GM18526 (cell line): ENCODE measurements around the gene FAM217A.

Experiments used
- POLR2A ChIP-seq: IDR thresholded peaks from 3 replicates; pipeline ENCODE4 v1.6.1; 2011; ENCODE audit not compliant: insufficient read length; ENCODE audit errors: extremely low read depth

Gene FAM217A

DNA sequence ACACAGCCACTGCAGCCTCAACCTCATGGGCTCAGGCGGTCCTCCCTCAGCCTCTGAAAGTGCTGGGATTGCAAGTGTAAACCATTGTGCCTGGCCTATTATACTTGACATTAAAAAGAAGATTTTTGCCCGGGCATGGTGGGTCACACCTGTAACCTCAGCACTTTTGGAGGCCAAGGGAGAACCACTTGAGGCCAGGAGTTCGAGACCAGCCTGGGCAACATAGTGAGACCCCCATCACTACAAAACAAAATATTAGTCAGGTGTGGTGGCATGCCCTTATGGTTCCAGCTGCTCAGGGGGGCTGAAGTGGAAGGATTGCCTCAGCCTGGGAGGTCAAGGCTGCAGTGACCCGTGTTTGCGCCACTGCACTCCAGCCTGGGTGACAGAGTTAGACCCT is 42.4 kb downstream of the FAM217A start:
- no peak for TF ChIP-seq POLR2A

GRCh38 chr6:4032475-4032874 is 46.5 kb downstream of the FAM217A start:
- no peak for TF ChIP-seq POLR2A

DNA sequence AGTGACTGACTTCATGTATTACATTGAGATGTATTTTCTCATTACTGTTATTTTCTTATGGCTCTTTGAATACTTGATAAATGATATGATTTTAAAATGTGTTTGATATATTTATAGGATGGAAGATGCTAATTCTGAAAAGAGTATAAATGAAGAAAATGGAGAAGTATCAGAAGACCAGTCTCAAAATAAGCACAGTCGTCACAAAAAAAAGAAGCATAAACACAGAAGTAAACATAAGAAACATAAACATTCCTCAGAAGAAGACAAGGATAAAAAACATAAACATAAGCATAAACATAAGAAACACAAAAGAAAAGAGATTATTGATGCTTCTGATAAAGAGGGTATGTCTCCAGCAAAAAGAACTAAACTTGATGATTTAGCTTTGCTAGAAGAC is 47.5 kb downstream of the FAM217A start:
- no peak for TF ChIP-seq POLR2A

DNA sequence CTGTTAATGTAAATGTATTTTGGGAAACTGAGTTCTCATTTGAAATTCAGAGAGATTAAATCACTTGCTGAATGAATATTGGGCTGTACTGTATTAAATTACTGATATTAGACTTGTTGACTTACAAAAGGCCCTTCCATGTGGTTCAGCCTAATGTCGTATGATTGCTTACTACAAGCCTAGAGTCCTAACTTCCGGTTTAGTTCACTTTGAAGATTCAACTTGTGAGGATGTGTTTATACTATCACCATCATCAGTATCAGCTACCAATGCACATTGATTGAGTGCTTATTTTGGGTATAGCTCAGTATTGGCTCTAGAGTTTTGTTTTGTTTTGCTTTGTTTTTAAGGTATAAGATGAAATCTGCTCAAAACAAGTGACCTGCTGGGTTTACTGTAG is 48.3 kb downstream of the FAM217A start:
- no peak for TF ChIP-seq POLR2A

- TF ChIP-seq POLR2A = no peak
Measured at GRCh38 chr6:4029687-4030086, 49.2 kb downstream of the FAM217A start.

GRCh38 chr6:4028051-4028450 is 50.9 kb downstream of the FAM217A start:
- no peak for TF ChIP-seq POLR2A

DNA sequence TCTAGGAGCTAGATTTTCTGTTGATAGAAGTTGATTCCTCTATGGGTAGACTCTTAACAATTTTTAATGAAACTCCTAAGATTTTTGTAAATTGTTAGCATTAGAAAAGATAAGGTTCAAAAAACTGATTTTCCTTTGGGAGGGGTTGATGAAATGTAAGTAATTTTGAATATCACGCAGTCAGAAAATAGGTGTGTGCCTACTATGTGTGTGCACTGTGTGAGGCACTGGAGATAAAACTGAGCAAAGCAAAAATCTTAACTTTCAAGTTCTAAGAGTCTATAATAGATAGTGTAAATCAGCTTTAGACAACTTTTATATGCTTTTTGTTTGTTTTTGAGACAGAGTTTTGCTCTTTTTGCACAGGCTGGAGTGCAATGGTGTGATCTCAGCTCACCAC is 53.3 kb downstream of the FAM217A start:
- TF ChIP-seq POLR2A = no peak

GRCh38 chr6:4023240-4023639 is 55.7 kb downstream of the FAM217A start:
- no peak for TF ChIP-seq POLR2A

- no peak for TF ChIP-seq POLR2A
Measured at GRCh38 chr6:4021854-4022695, 56.9 kb downstream of the FAM217A start.

GRCh38 chr6:4021133-4021853 is 57.6 kb downstream of the FAM217A start:
- TF ChIP-seq POLR2A = peak; percentile 70

DNA sequence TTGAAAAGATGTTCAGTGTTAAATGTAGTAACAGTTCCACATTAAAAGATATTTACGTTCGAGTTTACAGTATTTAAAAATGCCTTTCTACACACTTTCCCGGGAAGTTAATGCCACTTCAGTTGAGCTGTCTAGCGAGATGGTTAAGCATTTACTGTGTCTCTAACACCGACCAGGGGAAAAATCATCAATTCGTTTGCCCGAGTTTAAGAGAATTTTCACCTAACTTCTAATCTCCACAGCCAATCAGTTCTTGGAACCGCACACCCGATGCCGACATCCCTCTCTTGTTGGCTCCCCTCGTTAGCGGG is 58.2 kb downstream of the FAM217A start:
- TF ChIP-seq POLR2A = no peak

DNA sequence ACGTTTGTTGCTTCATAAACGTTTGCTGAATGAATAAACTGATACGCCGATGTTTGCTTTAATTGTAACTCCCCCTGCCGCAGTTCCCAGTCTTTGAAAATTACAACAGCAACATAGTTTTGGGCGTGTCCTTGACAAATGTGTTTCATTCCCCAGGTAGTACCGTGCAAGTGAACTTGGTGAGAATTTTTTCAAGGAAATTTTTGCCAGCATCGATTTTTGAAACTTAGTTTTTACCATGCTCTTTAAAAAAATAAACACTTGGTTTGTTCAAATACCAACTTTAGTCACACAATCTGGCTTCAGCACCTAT is 60.1 kb downstream of the FAM217A start:
- TF ChIP-seq POLR2A = no peak
